Measurements from ENCODE around the gene ZNF615.
"Not testable (repeated sequence)": the region's sequence is repeated elsewhere in the genome, so short reads cannot be mapped to it uniquely, and the experiment has no call there.

ZNF615 gene

DNA sequence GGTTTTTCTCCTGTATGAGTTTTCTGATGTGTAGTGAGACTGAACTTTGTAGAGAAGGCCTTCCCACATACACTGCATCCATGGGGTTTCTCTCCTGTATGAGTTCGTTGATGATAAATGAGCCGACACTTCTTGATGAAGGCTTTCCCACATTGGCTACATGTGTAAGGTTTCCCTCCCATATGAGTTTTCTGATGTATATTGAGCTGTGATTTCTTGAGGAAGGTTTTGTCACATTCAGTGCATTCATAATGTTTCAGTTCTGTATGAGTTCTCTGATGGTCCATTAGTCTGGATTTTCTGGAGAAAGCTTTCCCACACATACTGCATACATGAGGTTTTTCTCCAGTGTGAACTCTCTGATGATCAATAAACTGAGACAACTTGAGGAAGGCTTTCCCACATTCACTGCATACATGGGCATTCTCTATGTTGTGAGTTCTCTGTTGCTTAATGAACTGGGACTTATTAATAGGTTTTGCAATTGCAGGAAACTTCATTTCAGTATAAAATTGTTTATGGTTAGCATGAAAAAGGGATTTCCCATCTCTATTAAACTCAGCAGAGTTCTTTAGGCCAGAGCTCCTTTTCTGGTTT lies 13.9 kb downstream of the ZNF615 start:
- no peak for DNase-seq (ENCODE audit: low read depth)
- no peak overlapping the region for H3K4me3 ChIP-seq (ENCODE audit: control insufficient read depth, low read depth, low read length)
- TF ChIP-seq, protein P1, sequence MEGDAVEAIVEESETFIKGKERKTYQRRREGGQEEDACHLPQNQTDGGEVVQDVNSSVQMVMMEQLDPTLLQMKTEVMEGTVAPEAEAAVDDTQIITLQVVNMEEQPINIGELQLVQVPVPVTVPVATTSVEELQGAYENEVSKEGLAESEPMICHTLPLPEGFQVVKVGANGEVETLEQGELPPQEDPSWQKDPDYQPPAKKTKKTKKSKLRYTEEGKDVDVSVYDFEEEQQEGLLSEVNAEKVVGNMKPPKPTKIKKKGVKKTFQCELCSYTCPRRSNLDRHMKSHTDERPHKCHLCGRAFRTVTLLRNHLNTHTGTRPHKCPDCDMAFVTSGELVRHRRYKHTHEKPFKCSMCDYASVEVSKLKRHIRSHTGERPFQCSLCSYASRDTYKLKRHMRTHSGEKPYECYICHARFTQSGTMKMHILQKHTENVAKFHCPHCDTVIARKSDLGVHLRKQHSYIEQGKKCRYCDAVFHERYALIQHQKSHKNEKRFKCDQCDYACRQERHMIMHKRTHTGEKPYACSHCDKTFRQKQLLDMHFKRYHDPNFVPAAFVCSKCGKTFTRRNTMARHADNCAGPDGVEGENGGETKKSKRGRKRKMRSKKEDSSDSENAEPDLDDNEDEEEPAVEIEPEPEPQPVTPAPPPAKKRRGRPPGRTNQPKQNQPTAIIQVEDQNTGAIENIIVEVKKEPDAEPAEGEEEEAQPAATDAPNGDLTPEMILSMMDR (conservative IDR thresholded peaks at IDR 0.05; ENCODE audit: control insufficient read depth, insufficient read depth, low read depth, low read length), result no peak

DNA sequence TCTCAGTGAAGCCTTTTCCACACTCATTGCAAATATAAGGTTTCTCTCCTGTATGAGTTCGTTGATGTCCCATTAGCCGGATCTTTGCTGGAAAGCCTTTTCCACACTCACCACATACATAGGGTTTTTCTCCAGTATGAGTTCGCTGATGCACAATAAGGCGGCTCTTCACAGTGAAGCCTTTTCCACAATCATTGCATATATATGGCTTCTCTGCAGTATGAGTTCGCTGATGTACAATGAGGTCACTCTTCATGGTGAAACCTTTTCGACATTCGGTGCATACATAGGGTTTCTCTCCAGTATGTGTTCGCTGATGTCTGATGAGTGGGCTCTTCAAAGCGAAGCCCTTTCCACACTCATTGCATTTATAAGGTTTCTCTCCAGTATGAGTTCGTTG lies 14.6 kb downstream of the ZNF615 start:
- no peak overlapping the region for H3K4me3 ChIP-seq (ENCODE audit: control insufficient read depth, low read depth, low read length)
- DNase-seq (ENCODE audit: low read depth), result no peak
- TF ChIP-seq, protein P1 (conservative IDR thresholded peaks at IDR 0.05; ENCODE audit: control insufficient read depth, insufficient read depth, low read depth, low read length), result no peak

DNA sequence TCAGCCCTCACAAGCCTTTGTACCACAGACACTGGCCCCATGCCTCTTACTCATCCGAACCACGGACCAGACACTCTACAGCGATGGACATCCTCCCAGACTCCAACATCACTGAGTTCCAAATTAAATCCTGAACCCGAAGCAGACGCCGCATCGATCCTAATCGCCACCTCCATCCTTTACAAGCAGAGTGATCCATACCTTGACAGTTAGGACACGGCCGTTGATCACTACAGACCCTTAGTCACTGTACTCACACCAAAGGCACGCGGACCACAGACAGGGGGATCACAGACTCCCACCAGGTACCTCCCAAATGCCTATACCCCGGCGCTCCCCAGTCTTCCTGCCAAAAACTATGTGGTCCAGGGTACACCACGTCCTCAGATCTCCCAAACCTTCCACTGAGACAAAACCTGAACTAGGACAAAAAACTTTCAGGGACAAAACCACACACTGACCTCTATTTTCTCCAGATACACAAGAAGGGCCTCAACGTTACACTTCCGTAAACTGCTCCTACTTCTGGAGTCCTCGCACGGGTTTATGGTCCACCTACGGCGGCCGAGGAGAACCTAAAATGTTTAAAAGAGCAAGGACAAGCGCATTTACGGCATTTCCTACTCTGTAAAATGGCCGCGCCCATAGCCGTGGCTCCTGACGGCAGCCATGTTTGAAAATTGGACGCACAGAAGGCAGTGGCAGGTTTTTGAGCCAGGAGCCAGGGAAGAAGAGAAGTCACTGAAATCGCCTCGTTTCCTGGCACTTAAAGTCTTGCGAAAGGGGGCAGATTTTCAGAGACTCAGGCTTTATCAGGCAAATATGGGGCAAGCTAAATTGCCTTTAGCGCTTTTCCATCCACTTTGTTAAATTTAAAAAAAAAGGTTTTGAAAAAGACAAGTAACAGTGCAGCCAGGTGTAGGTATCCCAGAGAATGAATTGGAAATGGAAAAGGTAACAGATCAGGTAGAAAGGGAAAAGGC lies 21.4 kb downstream of the ZNF615 start, which contains the start of gene ZNF350:
TSS of gene ZNF350 (minus strand) at position 532 of the 983 bp plus-strand sequence. CDS start 12,480 bp downstream, outside the sequence.
- peak; percentile 96 for DNase-seq (ENCODE audit: low read depth)
- TF ChIP-seq, protein P1 (conservative IDR thresholded peaks at IDR 0.05; ENCODE audit: control insufficient read depth, insufficient read depth, low read depth, low read length), result no peak
- peak within 1 kb of the TSS; percentile 59 for H3K4me3 ChIP-seq (ENCODE audit: control insufficient read depth, low read depth, low read length)

DNA sequence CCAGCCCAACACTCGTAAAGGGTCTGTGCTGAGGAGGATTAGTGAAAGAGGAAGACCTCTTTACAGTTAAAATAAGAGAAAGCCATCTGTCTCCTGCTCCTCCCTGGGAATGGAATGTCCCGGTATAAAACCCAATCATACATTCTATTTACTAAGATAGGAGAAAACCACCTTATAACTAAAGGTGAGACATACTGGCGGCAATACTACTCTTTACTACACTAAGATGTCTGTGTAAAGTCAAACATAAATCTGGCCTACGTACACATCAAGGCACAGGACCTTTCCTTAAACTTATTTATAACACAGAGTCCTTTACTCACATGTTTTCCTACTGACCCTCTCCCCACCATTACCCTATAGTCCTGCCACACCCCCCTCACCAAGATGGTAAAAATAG lies 24.6 kb downstream of the ZNF615 start:
- DNase-seq (ENCODE audit: low read depth), result no peak
- no peak overlapping the region for H3K4me3 ChIP-seq (ENCODE audit: control insufficient read depth, low read depth, low read length)
- TF ChIP-seq, protein P1 (conservative IDR thresholded peaks at IDR 0.05; ENCODE audit: control insufficient read depth, insufficient read depth, low read depth, low read length), result no peak

DNA sequence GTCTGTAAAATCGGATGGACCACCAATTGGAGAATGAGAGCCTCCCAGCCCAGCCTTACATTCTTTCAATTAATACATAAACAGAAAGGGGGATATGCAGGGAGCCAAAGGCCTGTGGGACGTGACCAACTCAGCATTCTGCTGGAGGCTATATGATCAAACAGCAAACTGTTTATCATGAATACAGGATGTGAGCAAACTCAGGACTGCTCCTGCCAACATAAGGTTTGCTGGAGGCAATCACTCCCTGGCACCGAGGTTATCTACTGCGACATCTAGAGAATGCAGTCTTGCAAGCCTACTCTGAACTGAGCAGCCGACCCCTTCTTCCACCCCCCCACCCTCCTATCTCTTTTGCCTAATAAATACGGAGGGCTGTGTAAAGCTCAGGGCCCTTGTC lies 27.1 kb downstream of the ZNF615 start:
- not testable (repeated sequence) for H3K4me3 ChIP-seq (ENCODE audit: control insufficient read depth, low read depth, low read length); DNase-seq (ENCODE audit: low read depth)

DNA sequence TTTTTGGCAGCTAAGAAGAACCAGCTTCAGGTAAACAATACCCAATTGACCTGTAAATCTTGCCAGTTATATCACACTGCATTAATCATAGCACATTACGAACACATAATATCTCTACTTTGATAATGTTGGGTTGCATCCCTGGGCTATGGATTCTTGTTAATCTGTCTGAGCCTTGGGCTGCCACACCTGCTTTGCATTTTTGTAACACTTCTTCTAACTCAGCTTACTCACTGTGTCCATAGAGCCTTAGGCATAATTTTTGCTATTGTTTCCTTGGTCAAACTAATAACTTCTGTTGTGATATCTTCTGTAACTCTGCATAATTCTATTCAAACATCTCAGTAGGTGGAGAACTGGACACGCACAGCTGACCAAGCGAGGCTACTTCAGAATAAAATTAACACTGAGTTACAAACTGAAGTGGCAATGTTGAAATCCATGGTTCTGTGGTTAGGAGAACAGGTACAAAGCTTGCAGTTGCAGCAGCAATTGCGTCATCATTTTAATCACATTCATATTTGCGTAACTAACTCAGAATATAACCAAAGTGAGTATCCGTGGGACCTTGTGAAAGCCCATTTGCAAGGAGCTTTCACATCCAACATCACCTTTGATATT lies 27.8 kb downstream of the ZNF615 start:
- no peak overlapping the region for H3K4me3 ChIP-seq (ENCODE audit: control insufficient read depth, low read depth, low read length)
- TF ChIP-seq, protein P1 (conservative IDR thresholded peaks at IDR 0.05; ENCODE audit: control insufficient read depth, insufficient read depth, low read depth, low read length), result no peak

DNA sequence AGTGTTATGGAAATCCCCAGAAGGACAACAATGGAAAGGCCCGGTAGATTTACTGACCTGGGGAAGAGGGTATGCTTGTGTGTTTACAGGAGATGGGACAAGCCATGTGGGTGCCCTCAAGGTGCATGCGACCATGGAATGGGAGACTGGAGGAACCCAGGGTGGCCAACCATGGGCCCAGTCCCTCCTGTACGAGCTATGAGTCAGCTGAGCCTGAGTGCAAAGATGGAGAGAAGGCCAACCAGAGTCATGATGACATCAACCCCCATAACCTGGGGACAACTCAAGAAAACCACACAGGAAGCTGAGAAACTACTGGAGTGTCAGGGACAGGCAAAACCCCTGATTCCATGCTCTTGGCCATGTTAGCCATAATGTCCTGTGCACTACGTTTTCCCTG lies 29.1 kb downstream of the ZNF615 start:
- TF ChIP-seq, protein P1 (conservative IDR thresholded peaks at IDR 0.05; ENCODE audit: control insufficient read depth, insufficient read depth, low read depth, low read length), result no peak
- no peak for DNase-seq (ENCODE audit: low read depth)
- H3K4me3 ChIP-seq (ENCODE audit: control insufficient read depth, low read depth, low read length), result no peak overlapping the region

More for the DNA sequence above, 27.8 kb downstream of the ZNF615 start:
- DNase-seq (ENCODE audit: low read depth), result peak; percentile 25
